Gastroesophageal sphincter (tissue), 3 donors: ENCODE measurements around the gene TPRA1.

Source experiments
- CTCF ChIP-seq, 4 experiments: fragments of 200-600 bp in 2 of 4; fragments of 450-650 bp in 2 of 4; sonication (generic) in 1 of 4; IDR thresholded peaks; one replicate each; pipeline ENCODE4 v1.5.1; 2017 to 2019; ENCODE audit warnings: antibody characterized with exemption in 4 of 4, mild to moderate bottlenecking in 2 of 4, moderate library complexity in 2 of 4
- POLR2A ChIP-seq, 2 donors: fragments of 450-650 bp; IDR thresholded peaks; one replicate each; pipeline ENCODE4 v1.6.1; 2017; ENCODE audit warnings: antibody characterized with exemption in 2 of 2, mild to moderate bottlenecking in 2 of 2, moderate library complexity in 1 of 2
- POLR2AphosphoS5 ChIP-seq: sonication (generic); formaldehyde crosslinking; IDR thresholded peaks from one replicate; pipeline ENCODE4 v1.6.1; 2017; ENCODE audit warnings: antibody characterized with exemption

GRCh38 chr3:127612966-127613365 lies 22.4 kb upstream of the TPRA1 start:
- TF ChIP-seq POLR2A (IDR thresholded peaks at IDR 0.05): no peak
- no peak for TF ChIP-seq CTCF (IDR thresholded peaks at IDR 0.05)
- TF ChIP-seq POLR2AphosphoS5: no peak
